H1 (cell line): ENCODE results near the gene ARHGAP27. TPM values are rescaled to one million over a fixed set of nuclear protein-coding genes. Genes with fewer than 3 reads are reported as not detected.

Experiments
- CBX5 ChIP-seq: fragments of 300-800, 300-1000 bp; sonication (generic); IDR thresholded peaks from 2 replicates; pipeline ENCODE4 v1.7.1; 2016; ENCODE audit warnings: antibody characterized with exemption, low read length, low read depth
- CHD7 ChIP-seq: fragments of 300-600 bp; sonication (generic); IDR thresholded peaks from 2 replicates; pipeline ENCODE4 v1.7.1; 2012; ENCODE audit warnings: low read length, moderate library complexity, mild to moderate bottlenecking, inconsistent platforms; ENCODE audit not compliant: insufficient replicate concordance
- EZH2 ChIP-seq: fragments of 200-600 bp; sonication (generic); IDR thresholded peaks from 2 replicates; pipeline ENCODE4 v1.7.1; 2012; ENCODE audit warnings: low read depth, mild to moderate bottlenecking, moderate library complexity, low read length, inconsistent platforms; ENCODE audit not compliant: severe bottlenecking
- GTF2F1 ChIP-seq: IDR thresholded peaks from 2 replicates; pipeline ENCODE4 v1.6.1; 2012; ENCODE audit warnings: low read depth, low read length, improper control_type of control experiment, borderline replicate concordance
- KDM1A ChIP-seq: fragments of 200-600, 300-600 bp; sonication (generic); IDR thresholded peaks from 2 replicates; pipeline ENCODE4 v1.7.1; 2016; ENCODE audit warnings: mild to moderate bottlenecking, low read length, borderline replicate concordance
- POU5F1 ChIP-seq: IDR thresholded peaks from 2 replicates; pipeline ENCODE4 v1.6.1; 2011; ENCODE audit warnings: low read depth, mild to moderate bottlenecking, low read length, moderate library complexity
- YY1 ChIP-seq: IDR thresholded peaks from 2 replicates; pipeline ENCODE4 v1.6.1; 2011; ENCODE audit warnings: low read depth, mild to moderate bottlenecking, low read length
- polyA plus RNA-seq, 7 experiments: library from polyadenylated mRNA; depleted of rRNA in 3 of 7; stranded (reverse) in 5 of 7; unstranded in 2 of 7; fragments of >200 nt in 5 of 7; fragments of 200-250 nt in 2 of 7; gene quantifications; 1 replicate in 5 of 7; 2 replicates in 1 of 7; 4 replicates in 1 of 7; pipeline versions ENCODE4 v1.2.1 to v1.2.3, GENCODE V29; 2011 to 2013; ENCODE audit warnings: missing spikeins in 2 of 7, mixed read lengths in 2 of 7
- total RNA-seq: library from RNA; stranded (reverse); fragmentation: NEBNext Ultra II Directional; extraction: Animal tissue kit (Norgen Biotek cat#: 25700); gene quantifications from 2 replicates; pipeline ENCODE4 v1.2.1, GENCODE V29; 2021

The ARHGAP27 gene
- total and polyA plus RNA-seq, 2 of the 8 experiments (the other 6 are each of a cell fraction or from before 2014, with no cell fraction given), result 11.6 to 13.1 TPM

- TF ChIP-seq CHD7 (no peak), CBX5 (no peak), GTF2F1 (no peak), EZH2 (no peak), KDM1A (no peak), POU5F1 (no peak), YY1 (no peak)
Measured at GRCh38 chr17:45351831-45352230, 80.8 kb downstream of the ARHGAP27 start (continued).
